Renal cortical epithelial cell (primary cell): Measurements from ENCODE around the gene PALM. TPM values are rescaled to one million over a fixed set of nuclear protein-coding genes. Genes with fewer than 3 reads are reported as not detected.

Experiments used
- DNase-seq: peaks from one replicate; pipeline ENCODE4 v3.0.0-alpha.2; 2011; ENCODE audit warnings: low read depth
- total RNA-seq: library from RNA; depleted of rRNA; stranded (reverse); fragments of >200 nt; gene quantifications from 2 replicates; pipeline ENCODE4 v1.2.3, GENCODE V29; 2014

The PALM gene
- total RNA-seq, 1 donor from 2014 or later = 45.4 TPM

DNA sequence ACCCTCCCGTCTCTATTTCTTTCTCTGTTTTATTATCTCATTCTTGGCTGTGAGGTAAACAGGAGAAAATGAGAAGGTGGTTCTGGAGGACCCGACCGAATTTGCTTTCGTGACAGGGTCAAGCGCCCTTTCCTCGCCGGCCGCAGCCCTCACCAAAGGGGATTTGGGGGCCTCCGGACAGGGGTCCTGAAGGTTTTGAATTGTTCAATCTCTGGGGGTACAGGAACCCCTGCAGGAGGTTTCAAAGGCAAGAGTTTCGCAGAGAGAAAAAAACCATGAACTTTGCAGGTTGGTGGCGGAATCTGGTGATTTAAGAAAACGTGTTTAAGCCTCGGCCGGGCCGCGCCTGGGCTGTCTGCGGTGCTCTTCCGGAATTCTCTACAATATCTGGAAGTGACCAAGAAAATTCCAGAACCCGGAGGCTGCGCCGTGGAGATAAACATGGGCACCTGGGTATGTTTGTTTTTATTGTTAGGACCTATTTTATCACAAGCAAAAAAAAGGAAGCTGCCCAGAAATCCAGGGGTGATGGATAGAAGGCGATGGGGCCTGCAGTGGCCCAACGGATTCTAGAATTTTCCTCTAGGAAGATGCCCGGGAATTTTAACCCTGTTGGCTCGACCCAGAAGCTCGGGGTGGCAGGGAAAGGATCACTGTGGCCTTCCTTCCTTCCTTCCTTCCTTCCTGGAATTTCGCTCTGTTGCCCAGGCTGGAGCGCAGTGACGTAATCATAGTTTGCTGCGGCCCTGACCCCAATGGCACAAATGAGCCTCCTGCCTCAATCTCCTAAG lies 74.3 kb downstream of the PALM start:
- DNase-seq = no peak

DNA sequence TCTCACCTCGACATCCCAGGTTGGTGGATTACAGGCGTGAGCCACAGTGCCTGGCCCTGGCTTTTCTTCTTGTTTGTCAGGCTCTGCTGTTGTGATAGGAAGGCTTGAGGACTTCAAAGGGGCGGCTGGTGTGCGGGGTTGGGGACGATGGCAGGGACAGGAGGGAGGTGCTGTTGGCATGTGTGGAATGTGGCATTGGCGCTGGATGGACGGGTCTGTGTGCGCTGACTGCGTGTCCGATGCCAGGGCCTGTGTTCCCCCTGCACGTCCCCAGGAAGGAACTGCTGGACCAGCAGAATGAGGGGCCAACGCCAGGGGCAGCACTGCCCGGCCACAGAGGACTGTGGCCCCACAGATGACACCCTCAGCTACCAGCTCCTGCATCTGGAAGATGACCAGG lies 75.8 kb downstream of the PALM start:
- no peak for DNase-seq

DNA sequence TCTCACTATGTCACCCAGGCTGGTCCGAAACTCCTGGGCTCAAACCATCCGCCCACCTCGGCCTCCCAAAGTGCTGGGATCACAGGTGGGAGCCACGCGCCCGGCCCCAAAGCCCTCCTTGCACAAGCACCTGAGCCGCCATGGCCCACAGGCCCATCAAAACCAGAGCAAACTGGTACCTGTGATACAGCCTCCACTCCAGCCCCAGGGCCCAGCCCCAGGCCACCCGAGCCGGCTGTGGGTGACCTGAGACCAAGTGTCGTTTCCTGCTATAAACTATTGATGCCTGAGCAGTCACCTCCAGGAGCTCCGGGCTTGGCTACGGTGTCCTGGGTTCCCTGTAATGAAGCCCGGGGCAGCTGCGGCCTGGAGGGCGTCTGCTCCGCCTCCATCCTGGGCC lies 78.8 kb downstream of the PALM start:
- no peak for DNase-seq

DNA sequence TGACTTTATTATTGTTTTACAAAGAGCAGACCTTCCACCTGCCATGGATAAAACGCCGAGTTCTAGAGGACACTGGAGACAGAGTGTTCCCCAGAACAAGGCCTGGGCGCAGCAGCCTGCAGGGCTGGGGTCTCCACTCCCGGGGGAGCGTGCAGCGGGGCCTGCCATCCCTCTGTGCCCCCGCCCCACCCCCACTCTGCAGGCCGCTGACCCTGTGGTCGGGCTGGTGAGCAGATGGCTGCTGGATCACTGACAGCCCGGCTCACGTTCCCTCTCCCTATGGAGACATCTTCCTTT lies 79.9 kb downstream of the PALM start:
- DNase-seq = no peak

DNA sequence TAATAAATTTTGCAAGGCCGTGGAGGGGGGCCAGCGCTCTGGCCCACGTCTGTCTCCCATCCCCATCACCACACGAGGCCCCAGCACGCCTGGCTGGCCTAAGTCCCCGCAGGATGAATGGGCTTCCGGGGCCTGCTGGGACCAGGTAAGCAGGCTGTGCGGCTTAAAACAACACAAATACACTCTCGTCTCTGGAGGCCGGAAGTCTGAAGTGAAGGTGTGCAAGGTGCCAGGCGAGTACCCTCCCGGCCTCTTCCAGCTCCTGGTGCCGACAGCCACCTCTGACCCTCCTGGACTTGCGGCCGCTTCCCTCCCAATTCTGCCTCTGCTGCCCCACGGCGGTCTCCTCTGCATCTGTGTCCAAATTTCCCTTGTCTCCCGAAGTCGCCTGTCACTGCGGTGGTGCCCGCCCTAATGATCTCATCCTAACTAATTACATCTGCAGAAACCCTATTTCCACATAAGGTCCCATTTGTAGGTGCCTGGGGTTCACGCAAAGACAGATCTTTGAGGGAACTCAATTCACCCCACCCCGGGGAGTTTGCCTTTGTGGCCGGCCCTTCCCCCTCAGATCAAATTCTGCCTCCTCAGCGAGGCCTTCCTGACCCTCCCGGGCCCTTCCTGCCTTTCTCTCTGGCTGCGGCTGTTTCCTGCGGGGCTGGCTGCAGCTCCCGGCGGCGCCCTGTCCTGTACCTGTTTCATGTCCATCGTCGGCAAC lies 80.4 kb downstream of the PALM start:
- DNase-seq = no peak

DNA sequence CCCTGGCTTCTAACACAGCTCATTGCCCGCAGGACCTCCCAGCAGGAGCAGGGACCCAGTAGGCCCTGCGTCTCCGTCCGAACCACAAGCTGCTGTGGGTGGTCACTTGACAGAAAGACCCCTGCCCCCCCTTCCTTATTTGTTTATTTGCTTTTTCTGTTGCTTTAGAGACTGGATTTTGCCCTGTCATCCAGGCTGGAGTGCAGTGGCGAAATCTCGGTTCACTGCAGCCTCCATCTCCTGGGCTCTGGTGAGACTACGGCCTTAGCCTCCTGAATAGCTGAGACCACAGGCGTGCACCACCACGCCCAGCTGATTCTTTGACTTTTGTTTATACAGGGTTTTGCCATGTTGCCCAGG lies 80.9 kb downstream of the PALM start:
- DNase-seq = no peak

DNA sequence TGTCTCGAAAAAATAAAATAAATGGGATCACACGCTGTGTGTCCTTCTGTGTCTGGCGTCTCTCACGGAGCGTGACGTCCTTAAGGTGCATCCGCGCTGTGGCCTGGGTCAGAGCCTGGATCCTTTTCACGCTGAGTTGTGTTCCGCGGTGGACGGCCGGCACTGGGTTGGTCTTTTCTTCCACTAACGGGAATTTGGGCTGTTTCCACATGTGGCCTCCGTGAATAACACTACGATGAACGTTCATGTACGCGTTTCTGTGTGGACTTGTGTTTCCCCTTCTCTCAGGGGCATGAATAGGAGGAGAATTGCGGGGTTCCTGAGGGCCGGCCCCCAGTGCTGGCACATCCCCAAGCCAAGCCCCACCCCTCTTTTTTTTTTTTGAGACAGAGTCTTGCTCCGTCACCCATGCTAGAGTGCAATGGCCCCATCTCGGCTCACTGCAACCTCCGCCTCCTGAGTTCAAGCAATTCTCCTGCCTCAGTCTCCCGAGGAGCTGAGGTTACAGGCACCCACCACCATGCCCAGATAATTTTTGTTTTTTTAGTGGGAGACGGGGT lies 82.4 kb downstream of the PALM start:
- DNase-seq = no peak

DNA sequence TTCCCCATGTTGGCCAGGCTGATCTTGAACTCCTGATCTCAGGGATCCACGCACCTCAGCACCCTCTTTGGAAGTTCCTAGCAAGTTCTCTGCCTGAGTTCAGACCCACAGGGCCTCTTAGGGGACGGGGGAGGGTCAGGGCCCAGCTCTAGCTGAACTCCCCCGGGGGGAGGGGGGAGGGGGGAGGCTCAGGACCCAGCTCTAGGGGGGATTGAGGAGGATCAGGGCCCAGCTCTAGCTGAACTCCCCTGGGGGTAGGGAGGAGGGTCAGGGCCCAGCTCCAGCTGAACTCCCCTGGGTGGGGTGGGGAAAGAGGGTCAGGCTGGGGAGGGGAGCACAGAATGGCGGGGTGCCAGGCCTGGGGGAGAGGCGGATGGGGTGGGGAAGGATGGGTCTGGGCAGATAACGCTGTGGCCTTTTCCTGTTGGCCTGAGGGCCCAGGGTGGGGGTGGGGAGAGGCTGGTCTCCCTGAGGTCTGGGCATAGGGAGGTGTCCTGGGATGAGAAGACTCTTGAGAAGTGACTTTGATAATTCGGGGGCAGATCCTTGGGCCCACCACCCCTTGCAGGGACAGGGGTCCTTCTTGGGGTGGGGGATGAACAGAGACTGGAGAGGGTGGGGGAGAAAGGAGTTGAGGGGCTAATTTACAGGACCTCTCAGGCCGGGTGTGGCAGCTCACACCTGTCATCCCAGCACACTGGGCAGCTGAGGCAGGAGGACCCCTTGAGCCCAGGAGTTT lies 83.0 kb downstream of the PALM start:
- DNase-seq = no peak

DNA sequence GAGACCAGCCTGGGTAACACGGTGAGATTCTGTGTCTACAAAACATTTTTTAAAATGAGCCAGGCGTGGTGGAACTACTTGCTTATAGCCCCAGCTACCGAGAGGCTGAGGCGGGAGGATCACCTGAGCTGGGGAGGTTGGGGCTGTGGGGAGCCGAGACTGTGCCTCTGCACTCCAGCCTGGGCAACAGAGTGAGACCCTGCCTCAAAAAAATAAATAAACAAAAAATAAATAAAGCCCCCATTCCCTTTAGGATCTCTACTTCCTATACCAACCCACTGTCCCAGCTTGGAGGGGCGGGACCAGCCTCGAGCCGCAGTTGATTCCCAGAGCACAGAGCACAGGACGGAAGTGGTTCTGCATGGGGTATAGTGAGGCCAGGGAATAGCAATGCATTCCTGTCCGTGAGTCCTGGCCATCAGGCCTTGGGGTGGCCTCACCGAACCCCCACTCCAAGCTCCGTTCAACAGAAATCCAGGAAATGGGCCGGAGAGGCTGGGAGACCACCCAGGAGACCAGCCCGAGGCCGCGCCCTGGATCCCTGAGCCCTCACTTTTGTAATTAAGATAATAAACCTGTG lies 83.7 kb downstream of the PALM start:
- no peak for DNase-seq

DNA sequence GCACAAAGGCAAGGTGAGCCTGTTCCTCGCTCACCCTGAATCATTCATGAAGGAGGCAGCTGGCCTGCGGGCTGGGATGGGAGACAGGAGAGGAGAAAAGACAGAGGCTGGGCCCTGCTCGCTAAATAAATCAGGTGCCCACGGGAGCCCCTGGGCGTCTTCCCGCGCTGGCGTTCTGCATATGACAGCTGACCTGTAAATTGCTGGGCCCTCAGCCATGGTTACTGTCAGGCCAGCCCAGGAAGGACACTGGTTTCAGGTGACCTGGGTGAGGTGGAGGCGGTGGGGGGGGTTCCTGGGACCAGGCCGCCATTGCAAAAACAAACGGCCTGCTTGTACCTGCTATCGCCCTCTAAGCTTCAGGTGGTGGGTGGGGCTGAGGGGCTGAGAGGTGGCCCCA lies 85.1 kb downstream of the PALM start:
- no peak for DNase-seq

DNA sequence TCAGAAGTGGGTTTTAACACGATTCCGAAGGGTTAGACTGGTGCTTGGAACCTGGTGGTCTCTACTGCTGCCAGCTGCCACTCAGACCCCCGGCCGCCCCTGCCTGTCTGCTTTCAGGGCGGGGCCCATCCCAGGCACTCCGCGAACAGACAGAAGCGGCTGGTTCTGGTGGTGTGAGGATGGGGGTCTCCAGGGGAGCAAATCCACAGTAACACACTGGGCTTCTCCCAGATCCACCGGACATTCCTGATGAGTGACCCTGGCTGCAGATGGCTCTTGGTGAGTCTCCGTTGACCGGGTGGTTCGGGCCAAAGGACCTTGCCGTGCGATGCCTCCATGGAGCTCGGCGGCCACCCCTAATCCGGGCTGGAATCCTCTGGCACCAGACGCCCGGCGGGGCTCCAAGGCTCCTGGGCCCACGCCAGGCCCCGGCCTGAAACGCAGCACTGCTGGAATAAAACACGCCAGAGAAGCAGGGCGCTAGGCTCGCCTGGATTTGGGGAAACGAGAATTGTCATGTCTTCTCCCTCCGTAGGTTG lies 86.4 kb downstream of the PALM start:
- no peak for DNase-seq

DNA sequence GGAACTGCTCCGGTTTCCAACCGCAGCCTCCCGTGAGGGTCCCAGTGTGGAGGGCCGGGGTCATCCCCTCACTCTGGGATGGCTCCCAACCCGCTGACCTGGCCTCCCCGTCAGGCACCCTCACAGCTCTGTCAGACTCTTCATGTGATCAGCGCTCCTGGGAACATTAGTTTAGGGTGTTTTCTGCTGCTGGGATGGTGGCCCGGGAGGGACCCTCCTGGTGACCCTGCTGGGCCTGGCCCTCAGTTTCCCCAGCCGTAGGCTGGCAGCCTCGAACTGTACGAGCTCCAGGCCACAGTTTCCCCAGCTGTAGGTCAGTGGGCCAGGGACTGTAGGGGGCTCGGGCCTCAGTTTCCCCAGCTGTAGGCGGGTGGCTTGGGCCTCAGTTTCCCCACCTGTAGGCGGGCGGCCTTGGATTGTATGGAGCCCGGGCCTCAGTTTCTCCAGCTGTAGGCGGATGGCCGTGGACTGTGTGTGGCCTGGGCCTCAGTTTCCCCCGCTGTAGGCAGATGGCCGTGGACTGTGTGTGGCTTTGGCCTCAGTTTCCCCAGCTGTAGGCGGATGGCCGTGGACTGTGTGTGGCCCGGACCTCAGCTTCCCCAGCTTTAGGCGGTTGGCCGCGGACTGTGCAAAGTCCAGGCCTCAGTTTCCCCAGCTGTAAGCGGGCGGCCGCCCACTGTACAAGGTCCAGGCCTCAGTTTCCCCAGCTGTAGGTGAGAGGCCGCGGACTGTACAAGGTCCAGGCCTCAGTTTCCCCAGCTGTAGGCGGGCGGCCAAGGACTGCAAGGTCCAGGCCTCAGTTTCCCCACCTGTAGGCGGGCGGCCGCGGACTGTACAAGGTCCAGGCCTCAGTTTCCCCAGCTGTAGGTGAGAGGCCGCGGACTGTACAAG lies 87.2 kb downstream of the PALM start:
- DNase-seq = no peak

DNA sequence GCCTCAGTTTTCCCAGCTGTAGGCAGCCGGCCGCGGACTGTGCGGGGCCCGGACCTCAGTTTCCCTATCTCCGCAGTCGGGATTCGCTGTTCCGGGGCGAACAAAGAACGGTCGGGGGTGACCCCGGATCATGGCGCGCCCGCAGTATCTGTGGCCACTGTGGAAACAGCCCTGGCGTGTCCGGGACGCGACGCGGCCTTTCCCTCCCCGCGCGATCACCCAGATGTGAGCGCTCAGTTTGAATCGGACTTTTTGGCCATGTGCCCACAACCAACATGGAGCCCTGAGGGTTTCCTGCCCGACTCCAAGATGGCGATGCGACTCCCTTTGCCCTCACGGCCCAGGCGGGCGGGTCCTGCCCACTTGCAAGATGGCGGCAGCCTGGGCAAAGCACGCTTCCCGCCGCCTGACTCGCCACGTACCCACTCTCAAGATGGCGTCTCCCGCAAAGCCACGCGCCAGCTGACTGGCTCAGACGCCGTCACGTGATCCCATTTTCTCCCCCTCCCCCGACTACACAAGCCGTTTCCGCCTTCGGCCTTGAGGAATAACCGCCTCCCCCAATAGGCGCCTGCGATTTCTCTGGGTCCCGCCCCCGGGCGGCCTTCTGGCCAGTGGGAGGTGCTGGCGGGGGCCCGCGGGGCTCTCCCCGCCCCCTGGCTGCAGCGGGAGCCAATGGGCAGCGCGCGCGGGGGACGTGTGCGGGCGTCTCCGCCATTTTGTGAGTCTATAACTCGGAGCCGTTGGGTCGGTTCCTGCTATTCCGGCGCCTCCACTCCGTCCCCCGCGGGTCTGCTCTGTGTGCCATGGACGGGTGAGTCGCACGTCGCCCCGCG lies 88.2 kb downstream of the PALM start, which contains the start of gene PTBP1:
PTBP1 (plus strand) TSS at position 761 of the 836 bp plus-strand sequence; CDS start at position 807, 46 bp downstream.
- peak; percentile 99 for DNase-seq

Other genes starting within 250 kb of the PALM start
- 1.0 and 5.1 TPM in 2 replicates for gene SHC2, start 247.9 kb upstream of the PALM start, total RNA-seq
- gene MADCAM1, start 212.4 kb upstream of the PALM start, total RNA-seq = 0.05 TPM in 1 of 2 replicates, not detected in the other
- gene TPGS1, start 201.4 kb upstream of the PALM start, total RNA-seq = 30.3 and 75.5 TPM in 2 replicates
- 50.3 and 94.5 TPM in 2 replicates for gene CDC34, start 177.2 kb upstream of the PALM start, total RNA-seq
- not detected in 2 replicates for gene GZMM, start 164.9 kb upstream of the PALM start, total RNA-seq
- 410 and 555 TPM in 2 replicates for gene BSG, start 136.3 kb upstream of the PALM start, total RNA-seq
- gene HCN2, start 119.1 kb upstream of the PALM start, total RNA-seq = 0.55 TPM in 1 of 2 replicates, not detected in the other
- 22.6 and 46.3 TPM in 2 replicates for gene POLRMT, start 75.4 kb upstream of the PALM start, total RNA-seq
- 0.10 TPM in 1 of 2 replicates, not detected in the other for gene FGF22, start 69.1 kb upstream of the PALM start, total RNA-seq
- gene RNF126, start 45.7 kb upstream of the PALM start, total RNA-seq = 19.8 and 23.4 TPM in 2 replicates
- 374 and 526 TPM in 2 replicates for gene FSTL3, start 32.5 kb upstream of the PALM start, total RNA-seq
- gene PRSS57, start 13.5 kb upstream of the PALM start, total RNA-seq = not detected in 2 replicates
- 6.2 and 48.4 TPM in 2 replicates for gene MISP, start 42.2 kb downstream of the PALM start, total RNA-seq
- gene PTBP1, start 88.5 kb downstream of the PALM start, total RNA-seq = 67.7 and 134 TPM in 2 replicates
- gene PLPPR3, start 113.0 kb downstream of the PALM start, total RNA-seq = 0.50 and 0.87 TPM in 2 replicates
- gene AZU1, start 118.9 kb downstream of the PALM start, total RNA-seq = not detected in 2 replicates
- gene PRTN3, start 132.1 kb downstream of the PALM start, total RNA-seq = not detected in 2 replicates
- not detected in 2 replicates for gene ELANE, start 143.4 kb downstream of the PALM start, total RNA-seq
- 2.1 and 3.1 TPM in 2 replicates for gene CFD, start 150.7 kb downstream of the PALM start, total RNA-seq
- 22.6 and 55.4 TPM in 2 replicates for gene MED16, start 184.3 kb downstream of the PALM start, total RNA-seq
- not detected in 2 replicates for gene RNU6-9, start 184.5 kb downstream of the PALM start, total RNA-seq
- 36.6 and 38.3 TPM in 2 replicates for gene R3HDM4, start 204.3 kb downstream of the PALM start, total RNA-seq
- gene KISS1R, start 208.4 kb downstream of the PALM start, total RNA-seq = not detected in 2 replicates
- gene ARID3A, start 217.1 kb downstream of the PALM start, total RNA-seq = 9.5 and 18.8 TPM in 2 replicates